Right lobe of liver (tissue), 6 donors: ENCODE measurements around the gene ANKRD29. TPM values are rescaled to one million over a fixed set of nuclear protein-coding genes. Genes with fewer than 3 reads are reported as not detected.
A peak's percentile ranks its signal among the peaks of the same experiment; 100 is the strongest.

Source experiments
- ATAC-seq, 4 donors: fragments of 200-7000 bp; cut with Tn5 transposase; one replicate each; pipeline ENCODE4 v1.9.1; 2020; ENCODE audit warnings: mild to moderate bottlenecking in 4 of 4, moderate library complexity in 4 of 4
- DNase-seq, 3 donors: peaks; one replicate each; pipeline ENCODE4 v3.0.0-alpha.2; 2020
- H3K27ac ChIP-seq, 3 donors: fragments of 200-600 bp; one replicate each; pipeline ENCODE4 v1.8.0; 2022
- H3K27me3 ChIP-seq, 2 donors: fragments of 200-600 bp; one replicate each; pipeline ENCODE4 v1.8.0; 2022
- H3K36me3 ChIP-seq, 4 donors: fragments of 200-600 bp; sonication (generic) in 1 of 4; one replicate each; pipeline versions ENCODE4 v1.5.1 to v1.8.0; 2017 to 2022; ENCODE audit warnings: control low read depth in 1 of 4
- H3K4me1 ChIP-seq, 4 donors: fragments of 200-600 bp; sonication (generic) in 1 of 4; one replicate each; pipeline versions ENCODE4 v1.5.1 to v1.8.0; 2017 to 2022; ENCODE audit warnings: control low read depth in 1 of 4
- H3K4me3 ChIP-seq, 3 donors: fragments of 200-600 bp; one replicate each; pipeline ENCODE4 v1.8.0; 2022
- H3K9me3 ChIP-seq, 4 donors: fragments of 200-600 bp; sonication (generic) in 1 of 4; one replicate each; pipeline versions ENCODE4 v1.5.1 to v1.8.0; 2017 to 2022; ENCODE audit warnings: control low read depth in 1 of 4
- CTCF ChIP-seq, 4 donors: fragments of 200-600 bp in 3 of 4; fragments of 450-650 bp in 1 of 4; IDR thresholded peaks; one replicate each; pipeline versions ENCODE4 v1.5.1 to v1.8.0; 2016 to 2022; ENCODE audit warnings: antibody characterized with exemption in 4 of 4, mild to moderate bottlenecking in 2 of 4
- POLR2A ChIP-seq: fragments of 450-650 bp; IDR thresholded peaks from one replicate; pipeline ENCODE4 v1.6.1; 2017; ENCODE audit warnings: antibody characterized with exemption, mild to moderate bottlenecking
- WGBS: methylation state at CpG from one replicate; pipeline ENCODE4 v1.1.6; 2018; ENCODE audit warnings: low coverage, low lambda C conversion rate; ENCODE audit not compliant: insufficient coverage; ENCODE audit errors: missing lambda C conversion rate; 5-methylcytosine and 5-hydroxymethylcytosine counted together
- intact Hi-C, 2 donors: fragments of 100-400 bp; cut with DNase I; formaldehyde crosslinking; loops; one replicate each; pipeline versions ENCODE4 v1.11.2 to v1.14.1; 2022
- total RNA-seq, 6 experiments: library from RNA; depleted of rRNA in 2 of 6; stranded (reverse); fragments of >200 nt in 2 of 6; fragmentation: NEBNext Ultra II Directional in 3 of 6; extraction: Animal tissue kit (Norgen Biotek cat#: 25700) in 3 of 6; gene quantifications; one replicate each; pipeline versions ENCODE4 v1.1.0 to v1.2.4, GENCODE V29; 2016 to 2023
- donor health status: DM: no; HTN: yes; CAD: no.
- donor health status: DM: no; HTN: no; CAD: no.
- donor health status: DM: no; HTN: no; CAD: no.
- donor health status: DM: no; HTN: yes; CAD: no.
- donor health status: DM: no; HTN: yes; CAD: no.

ANKRD29 gene
- total RNA-seq, 6 experiments from 2014 or later = 0.39 to 4.8 (median 1.1) TPM

- Histone ChIP-seq H3K27ac (no peak overlapping the region), H3K27me3 (no peaks in the 10 kb centered on the region), H3K4me3 (no peak overlapping the region), H3K4me1 (peaks cover 0 to 8% (median 2%) of the 10 kb centered on the region in 4 donors), H3K36me3 (no peaks in the 10 kb centered on the region), H3K9me3 (no peaks in the 10 kb centered on the region)
- DNase-seq (no peak), ATAC-seq (no peak)
- intact Hi-C loops = no loop called here
- 40% methylated on average over 3 of the region's 3 CpGs for WGBS
- TF ChIP-seq CTCF (IDR thresholded peaks at IDR 0.05) (no peak), POLR2A (no peak)
These were observed 28.0 kb downstream of the ANKRD29 start for GRCh38 chr18:23634692-23635091.

DNA sequence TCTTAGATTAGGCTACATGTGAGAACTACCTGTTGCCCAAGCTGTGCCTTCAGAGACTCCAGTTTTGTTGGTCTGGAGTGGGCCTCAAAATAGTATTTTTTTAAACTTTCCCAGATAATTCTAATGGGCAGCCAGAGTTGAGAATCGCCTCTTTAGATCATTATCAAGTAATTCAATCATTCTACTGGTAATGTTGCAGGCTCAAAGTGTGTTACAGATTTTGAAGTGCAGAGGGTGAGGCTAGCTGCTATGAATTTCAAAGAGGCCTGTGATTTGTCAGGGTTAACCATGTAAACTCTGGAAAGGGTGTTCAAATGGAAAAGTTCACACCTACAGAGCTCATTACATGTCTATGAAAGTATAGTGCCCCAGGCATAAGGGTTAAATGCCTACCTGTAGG is 30.1 kb downstream of the ANKRD29 start:
- H3K9me3 ChIP-seq = no peaks in the 10 kb centered on the region
- H3K4me3 ChIP-seq = no peak overlapping the region
- intact Hi-C loops = no loop called here
- DNase-seq (no peak), ATAC-seq (no peak)
- 89% methylated on average over 1 of the region's 1 CpG for WGBS
- H3K4me1 ChIP-seq = peaks cover 0 to 25% (median 7%) of the 10 kb centered on the region in 4 donors
- no peaks in the 10 kb centered on the region for H3K36me3 ChIP-seq
- no peaks in the 10 kb centered on the region for H3K27me3 ChIP-seq
- TF ChIP-seq POLR2A (no peak), CTCF (IDR thresholded peaks at IDR 0.05) (no peak)
- H3K27ac ChIP-seq = no peak overlapping the region

DNA sequence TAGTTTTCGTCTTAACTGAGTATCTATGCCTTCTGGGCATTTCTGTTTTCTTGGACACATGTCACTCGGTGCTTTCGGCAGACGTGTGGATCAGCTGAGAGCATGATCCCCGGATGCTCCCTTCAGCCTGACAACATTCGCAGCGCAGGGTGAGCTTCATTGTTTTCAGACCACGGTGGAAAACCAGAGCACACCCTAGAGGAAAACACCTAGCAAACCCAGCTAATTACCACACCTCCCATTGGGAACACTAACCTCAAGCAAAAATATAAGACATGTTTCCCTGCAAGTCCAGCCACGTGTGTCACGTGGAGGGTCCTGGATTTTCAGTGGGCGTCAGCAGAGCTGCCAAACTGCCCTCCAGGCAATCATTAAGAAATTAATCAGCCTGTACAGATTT is 31.0 kb downstream of the ANKRD29 start:
- no peaks in the 10 kb centered on the region for H3K9me3 ChIP-seq
- no peak overlapping the region for H3K4me3 ChIP-seq
- H3K36me3 ChIP-seq = no peaks in the 10 kb centered on the region
- no peak for ATAC-seq
- TF ChIP-seq CTCF (IDR thresholded peaks at IDR 0.05) = no peak
- no peak for TF ChIP-seq POLR2A
- DNase-seq = no peak
- H3K27ac ChIP-seq = no peak overlapping the region
- WGBS = 64% methylated on average over 8 of the region's 11 CpGs
- H3K4me1 ChIP-seq = peaks cover 0 to 34% (median 8%) of the 10 kb centered on the region in 4 donors
- intact Hi-C loops = no loop called here
- H3K27me3 ChIP-seq = no peaks in the 10 kb centered on the region

GRCh38 chr18:23631312-23631711 is 31.4 kb downstream of the ANKRD29 start:
- H3K36me3 ChIP-seq = no peaks in the 10 kb centered on the region
- H3K4me3 ChIP-seq = no peak overlapping the region
- intact Hi-C loops = no loop called here
- no peaks in the 10 kb centered on the region for H3K27me3 ChIP-seq
- H3K9me3 ChIP-seq = no peaks in the 10 kb centered on the region
- WGBS = 88% methylated on average over 5 of the region's 5 CpGs
- TF ChIP-seq POLR2A = no peak
- no peak for TF ChIP-seq CTCF (IDR thresholded peaks at IDR 0.05)
- peaks cover 0 to 38% (median 8%) of the 10 kb centered on the region in 4 donors for H3K4me1 ChIP-seq
- H3K27ac ChIP-seq = no peak overlapping the region
- ATAC-seq (no peak), DNase-seq (no peak)

DNA sequence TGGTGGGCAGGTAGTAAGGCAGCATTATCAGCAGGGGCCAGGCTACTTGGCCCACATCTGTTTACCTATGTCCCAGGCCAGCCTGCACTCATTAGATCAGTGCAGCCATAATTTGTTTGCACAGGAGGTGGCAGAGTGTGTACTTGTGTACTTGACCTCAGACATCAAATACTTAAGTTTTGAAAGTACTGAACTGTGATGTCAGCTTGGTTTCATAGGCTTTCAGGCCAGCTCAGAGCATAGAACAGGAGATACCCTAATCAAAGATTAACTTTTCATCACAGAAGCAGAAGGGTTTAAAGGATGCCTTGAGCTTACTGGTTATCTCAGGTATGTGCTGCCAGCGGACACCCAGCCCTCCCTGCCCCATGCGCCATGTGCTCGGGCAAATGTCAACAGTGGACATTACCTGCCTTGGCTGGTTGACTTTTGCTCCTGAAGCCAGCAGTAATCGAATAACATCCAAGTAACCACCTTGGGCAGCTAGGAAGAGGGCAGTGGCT is 33.2 kb downstream of the ANKRD29 start:
- WGBS = 18% methylated on average over 4 of the region's 4 CpGs
- DNase-seq (peak; percentile 81 to 92 (median 89)), ATAC-seq (peak; percentile 88 to 95 (median 91))
- intact Hi-C loops = no loop called here
- TF ChIP-seq CTCF (IDR thresholded peaks at IDR 0.05) = no peak
- TF ChIP-seq POLR2A = no peak
- H3K27ac ChIP-seq = peak overlapping the region in 2 of 3 donors; percentile 29 to 77
- H3K36me3 ChIP-seq = no peaks in the 10 kb centered on the region
- H3K4me3 ChIP-seq = no peak overlapping the region
- peaks cover 0 to 38% (median 8%) of the 10 kb centered on the region in 4 donors for H3K4me1 ChIP-seq
- H3K27me3 ChIP-seq = no peaks in the 10 kb centered on the region
- H3K9me3 ChIP-seq = no peaks in the 10 kb centered on the region
